IgD-negative memory B cell (primary cell): ENCODE results near the gene RYR2. TPM values are rescaled to one million over a fixed set of nuclear protein-coding genes. Genes with fewer than 3 reads are reported as not detected.
A peak's percentile ranks its signal among the peaks of the same experiment; 100 is the strongest.

Experiments
- H3K27ac Mint-ChIP-seq, 3 donors: one replicate each; pipeline ENCODE4 v1.8.0; 2020 to 2022; ENCODE audit warnings: mild to moderate bottlenecking in 3 of 3, mixed read lengths in 3 of 3, moderate library complexity in 1 of 3
- H3K27me3 Mint-ChIP-seq: one replicate; pipeline ENCODE4 v1.8.0; 2021; ENCODE audit warnings: mixed read lengths
- H3K36me3 Mint-ChIP-seq: one replicate; pipeline ENCODE4 v1.8.0; 2020; ENCODE audit warnings: mild to moderate bottlenecking, mixed read lengths
- H3K4me1 Mint-ChIP-seq, 3 donors: one replicate each; pipeline ENCODE4 v1.8.0; 2020 to 2022; ENCODE audit warnings: mixed read lengths in 3 of 3, mild to moderate bottlenecking in 1 of 3
- H3K4me3 Mint-ChIP-seq, 4 donors: one replicate each; pipeline ENCODE4 v1.8.0; 2020 to 2022; ENCODE audit warnings: mild to moderate bottlenecking in 4 of 4, mixed read lengths in 4 of 4, moderate library complexity in 3 of 4
- H3K9me3 Mint-ChIP-seq, 3 donors: one replicate each; pipeline ENCODE4 v1.8.0; 2020 to 2021; ENCODE audit warnings: mixed read lengths in 3 of 3, mild to moderate bottlenecking in 1 of 3
- polyA plus RNA-seq: library from polyadenylated mRNA; unstranded; fragments of 300-500 nt; fragmentation: Illumina TruSeq; gene quantifications from one replicate; pipeline ENCODE4 v1.2.3, GENCODE V29; 2021

The RYR2 gene
- polyA plus RNA-seq, 1 donor from 2014 or later = not detected

- Mint-ChIP-seq H3K9me3 (peaks cover 0 to 7% (median 4%) of the 10 kb centered on the region in 3 donors), H3K36me3 (no peaks in the 10 kb centered on the region), H3K27me3 (no peaks in the 10 kb centered on the region), H3K4me1 (peaks cover 4 to 7% (median 4%) of the 10 kb centered on the region in 3 donors), H3K27ac (no peak overlapping the region), H3K4me3 (no peak overlapping the region)
Observed at GRCh38 chr1:237503292-237503691, 461.3 kb downstream of the RYR2 start.

- peaks cover 0 to 7% (median 7%) of the 10 kb centered on the region in 3 donors for H3K9me3 Mint-ChIP-seq
- peak overlapping the region in 1 of 4 donors; percentile 63 for H3K4me3 Mint-ChIP-seq
- peaks cover 2% of the 10 kb centered on the region for H3K36me3 Mint-ChIP-seq
- no peak overlapping the region for H3K27ac Mint-ChIP-seq
- H3K27me3 Mint-ChIP-seq = no peaks in the 10 kb centered on the region
- H3K4me1 Mint-ChIP-seq = peaks cover 4 to 7% (median 4%) of the 10 kb centered on the region in 3 donors
Observed at GRCh38 chr1:237507005-237507404, 465.0 kb downstream of the RYR2 start.

GRCh38 chr1:237509748-237510147 is 467.8 kb downstream of the RYR2 start:
- H3K4me1 Mint-ChIP-seq = peaks cover 4 to 7% (median 4%) of the 10 kb centered on the region in 3 donors
- no peaks in the 10 kb centered on the region for H3K27me3 Mint-ChIP-seq
- H3K4me3 Mint-ChIP-seq = no peak overlapping the region
- peaks cover 2% of the 10 kb centered on the region for H3K36me3 Mint-ChIP-seq
- H3K9me3 Mint-ChIP-seq = peaks cover 0 to 7% (median under 1%) of the 10 kb centered on the region in 3 donors
- no peak overlapping the region for H3K27ac Mint-ChIP-seq

GRCh38 chr1:237525102-237525501 is 483.1 kb downstream of the RYR2 start:
- Mint-ChIP-seq H3K4me3 (no peak overlapping the region), H3K27me3 (no peaks in the 10 kb centered on the region), H3K36me3 (no peaks in the 10 kb centered on the region), H3K4me1 (no peaks in the 10 kb centered on the region), H3K9me3 (peaks cover 2 to 6% (median 5%) of the 10 kb centered on the region in 3 donors), H3K27ac (no peak overlapping the region)

GRCh38 chr1:237527761-237528160 is 485.8 kb downstream of the RYR2 start:
- Mint-ChIP-seq H3K4me3 (no peak overlapping the region), H3K27ac (no peak overlapping the region), H3K9me3 (peaks cover 0 to 5% (median 2%) of the 10 kb centered on the region in 3 donors), H3K4me1 (no peaks in the 10 kb centered on the region), H3K27me3 (no peaks in the 10 kb centered on the region), H3K36me3 (no peaks in the 10 kb centered on the region)

- Mint-ChIP-seq H3K4me1 (no peaks in the 10 kb centered on the region), H3K36me3 (no peaks in the 10 kb centered on the region), H3K9me3 (peaks cover 0 to 5% (median 2%) of the 10 kb centered on the region in 3 donors), H3K4me3 (no peak overlapping the region), H3K27ac (no peak overlapping the region), H3K27me3 (no peaks in the 10 kb centered on the region)
Observed at GRCh38 chr1:237528545-237528944, 486.6 kb downstream of the RYR2 start.

GRCh38 chr1:237539055-237539454 is 497.1 kb downstream of the RYR2 start:
- no peak overlapping the region for H3K4me3 Mint-ChIP-seq
- H3K27ac Mint-ChIP-seq = no peak overlapping the region
- H3K4me1 Mint-ChIP-seq = no peaks in the 10 kb centered on the region
- H3K9me3 Mint-ChIP-seq = no peaks in the 10 kb centered on the region
- H3K36me3 Mint-ChIP-seq = no peaks in the 10 kb centered on the region
- H3K27me3 Mint-ChIP-seq = no peaks in the 10 kb centered on the region

- no peaks in the 10 kb centered on the region for H3K4me1 Mint-ChIP-seq
- no peak overlapping the region for H3K4me3 Mint-ChIP-seq
- H3K9me3 Mint-ChIP-seq = no peaks in the 10 kb centered on the region
- H3K27ac Mint-ChIP-seq = no peak overlapping the region
- H3K27me3 Mint-ChIP-seq = no peaks in the 10 kb centered on the region
- H3K36me3 Mint-ChIP-seq = no peaks in the 10 kb centered on the region
Observed at GRCh38 chr1:237542525-237543418, 500.8 kb downstream of the RYR2 start.

GRCh38 chr1:237553078-237553477 is 511.1 kb downstream of the RYR2 start:
- no peak overlapping the region for H3K4me3 Mint-ChIP-seq
- H3K9me3 Mint-ChIP-seq = peaks cover 2 to 5% (median 2%) of the 10 kb centered on the region in 3 donors
- H3K27ac Mint-ChIP-seq = no peak overlapping the region
- H3K4me1 Mint-ChIP-seq = no peaks in the 10 kb centered on the region
- H3K27me3 Mint-ChIP-seq = no peaks in the 10 kb centered on the region
- no peaks in the 10 kb centered on the region for H3K36me3 Mint-ChIP-seq

GRCh38 chr1:237556911-237557310 is 514.9 kb downstream of the RYR2 start:
- Mint-ChIP-seq H3K4me1 (no peaks in the 10 kb centered on the region), H3K27ac (peak overlapping the region in 1 of 3 donors; percentile 4)

GRCh38 chr1:237562242-237562823 is 520.3 kb downstream of the RYR2 start:
- Mint-ChIP-seq H3K4me1 (no peaks in the 10 kb centered on the region), H3K9me3 (peaks cover 2 to 11% (median 4%) of the 10 kb centered on the region in 3 donors), H3K4me3 (no peak overlapping the region), H3K27ac (no peak overlapping the region), H3K27me3 (no peaks in the 10 kb centered on the region), H3K36me3 (peaks cover 2% of the 10 kb centered on the region)

More at GRCh38 chr1:237556911-237557310, 514.9 kb downstream of the RYR2 start:
- Mint-ChIP-seq H3K4me3 (no peak overlapping the region), H3K36me3 (no peaks in the 10 kb centered on the region), H3K27me3 (no peaks in the 10 kb centered on the region), H3K9me3 (peaks cover 2 to 11% (median 4%) of the 10 kb centered on the region in 3 donors)

- H3K36me3 Mint-ChIP-seq = peaks cover 2% of the 10 kb centered on the region
- no peak overlapping the region for H3K4me3 Mint-ChIP-seq
- H3K4me1 Mint-ChIP-seq = no peaks in the 10 kb centered on the region
- no peak overlapping the region for H3K27ac Mint-ChIP-seq
- H3K9me3 Mint-ChIP-seq = no peaks in the 10 kb centered on the region
- no peaks in the 10 kb centered on the region for H3K27me3 Mint-ChIP-seq
Observed at GRCh38 chr1:237565236-237565635, 523.3 kb downstream of the RYR2 start.

- Mint-ChIP-seq H3K27ac (no peak overlapping the region), H3K9me3 (no peaks in the 10 kb centered on the region), H3K27me3 (no peaks in the 10 kb centered on the region), H3K4me3 (no peak overlapping the region), H3K36me3 (peaks cover 2% of the 10 kb centered on the region), H3K4me1 (no peaks in the 10 kb centered on the region)
Observed at GRCh38 chr1:237566581-237566980, 524.6 kb downstream of the RYR2 start.

GRCh38 chr1:237568955-237569354 is 527.0 kb downstream of the RYR2 start:
- Mint-ChIP-seq H3K9me3 (peaks cover 0 to 2% (median 0%) of the 10 kb centered on the region in 3 donors), H3K27ac (no peak overlapping the region), H3K4me1 (no peaks in the 10 kb centered on the region), H3K27me3 (no peaks in the 10 kb centered on the region), H3K36me3 (peaks cover 2% of the 10 kb centered on the region), H3K4me3 (no peak overlapping the region)

GRCh38 chr1:237570530-237570929 is 528.5 kb downstream of the RYR2 start:
- Mint-ChIP-seq H3K4me1 (no peaks in the 10 kb centered on the region), H3K9me3 (peaks cover 0 to 10% (median 3%) of the 10 kb centered on the region in 3 donors), H3K27me3 (no peaks in the 10 kb centered on the region), H3K36me3 (peaks cover 2% of the 10 kb centered on the region), H3K4me3 (no peak overlapping the region), H3K27ac (no peak overlapping the region)
